Measurements from ENCODE around the gene LAP3.

- TF ChIP-seq CTCF (IDR thresholded peaks at IDR 0.05) (no peak), POLR2A (IDR thresholded peaks at IDR 0.05) (no peak)
Measured at GRCh38 chr4:17633600-17633999, 56.6 kb downstream of the LAP3 start.
